ENCODE results near the gene ENHO. TPM values are rescaled to one million over a fixed set of nuclear protein-coding genes. Genes with fewer than 3 reads are reported as not detected.

ENHO gene
- total and polyA plus RNA-seq, 2 experiments from 2014 or later, result not detected

DNA sequence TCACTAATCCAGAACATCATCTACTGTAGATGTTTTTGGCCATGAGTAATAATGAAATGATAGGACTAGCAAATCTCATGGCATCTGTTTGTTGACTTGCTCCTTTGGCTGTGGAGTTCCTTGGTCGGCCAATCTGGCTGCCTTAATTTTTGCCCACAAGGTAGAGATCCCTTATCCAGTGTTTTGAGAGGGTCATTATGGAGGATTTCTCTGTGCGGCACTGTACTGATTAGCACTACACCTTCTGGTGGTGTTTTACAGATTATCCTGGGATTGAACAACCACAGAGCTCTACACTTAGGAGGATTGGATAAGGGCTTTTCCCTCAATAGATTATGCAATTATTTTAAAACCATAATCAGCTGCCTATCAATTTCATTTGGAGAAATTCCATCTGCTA is 3.2 kb upstream of the ENHO start:
- H4K20me1 ChIP-seq (ENCODE audit: insufficient read depth), result no peaks in the 10 kb centered on the region
- H3K9me3 ChIP-seq (ENCODE audit: low read depth), result no peaks in the 10 kb centered on the region
- peaks cover 32% of the 10 kb centered on the region for H3K27me3 ChIP-seq (replicated peaks; ENCODE audit: insufficient read depth)
- no peaks in the 10 kb centered on the region for H3K4me1 ChIP-seq (ENCODE audit: insufficient read depth)
- H2AFZ ChIP-seq, result no peak overlapping the region
- H3K36me3 ChIP-seq (ENCODE audit: low read depth), result no peaks in the 10 kb centered on the region
- TF ChIP-seq EZH2 (IDR thresholded peaks at IDR 0.05; ENCODE audit: insufficient read depth, poor library complexity, severe bottlenecking) (no peak), EZH2phosphoT487 (IDR thresholded peaks at IDR 0.05; ENCODE audit: insufficient read depth, low read depth) (no peak)
- in situ Hi-C loops (cut with MboI), result no loop called here
- WGBS, 2 experiments (ENCODE audit: low coverage in 1 of 2, low lambda C conversion rate in 2 of 2, missing lambda C conversion rate in 2 of 2), result 51 to 58% methylated on average over 2 of the region's 2 CpGs
- H3K79me2 ChIP-seq (ENCODE audit: insufficient read depth), result no peaks in the 10 kb centered on the region
- H3F3A ChIP-seq (ENCODE audit: insufficient read depth), result no peaks in the 10 kb centered on the region
- no peak overlapping the region for H3K4me3 ChIP-seq
- H3K9ac ChIP-seq, result no peak overlapping the region
- DNase-seq, result no peak
- H3K4me2 ChIP-seq (ENCODE audit: unreplicated experiment), result no peak overlapping the region
- H3K9me2 ChIP-seq (ENCODE audit: insufficient read depth), result no peaks in the 10 kb centered on the region
- no peak overlapping the region for H3K27ac ChIP-seq

DNA sequence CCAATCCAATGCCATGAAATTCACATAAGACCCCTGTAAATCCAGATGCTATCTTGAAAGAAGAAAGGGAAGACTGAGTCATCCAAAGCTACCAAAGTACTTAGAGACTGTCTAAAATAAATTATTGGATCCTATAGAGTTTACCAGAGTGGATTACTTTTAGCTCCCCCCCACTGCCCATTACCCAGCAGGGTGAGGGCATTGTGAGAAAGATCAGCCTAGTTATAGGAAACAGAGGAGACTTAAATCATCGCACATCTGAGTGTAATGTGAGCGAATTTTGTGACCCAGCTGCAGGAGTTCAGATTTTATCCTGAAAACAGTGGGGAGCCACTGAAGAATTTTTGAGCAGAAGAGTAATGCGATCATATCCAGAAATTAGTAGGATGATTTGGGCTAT is 1.6 kb upstream of the ENHO start:
- no peak for TF ChIP-seq EZH2phosphoT487 (IDR thresholded peaks at IDR 0.05; ENCODE audit: insufficient read depth, low read depth)
- no peak for TF ChIP-seq EZH2 (IDR thresholded peaks at IDR 0.05; ENCODE audit: insufficient read depth, poor library complexity, severe bottlenecking)
- Histone ChIP-seq H3K27me3 (replicated peaks; ENCODE audit: insufficient read depth) (peaks cover 28% of the 10 kb centered on the region), H3K79me2 (ENCODE audit: insufficient read depth) (no peaks in the 10 kb centered on the region), H3K27ac (no peak overlapping the region), H3K36me3 (ENCODE audit: low read depth) (no peaks in the 10 kb centered on the region), H2AFZ (no peak overlapping the region), H3K9ac (no peak overlapping the region), H3K9me2 (ENCODE audit: insufficient read depth) (no peaks in the 10 kb centered on the region), H3K4me3 (no peak overlapping the region), H3F3A (ENCODE audit: insufficient read depth) (no peaks in the 10 kb centered on the region), H3K4me2 (ENCODE audit: unreplicated experiment) (no peak overlapping the region), H4K20me1 (ENCODE audit: insufficient read depth) (no peaks in the 10 kb centered on the region), H3K4me1 (ENCODE audit: insufficient read depth) (no peaks in the 10 kb centered on the region), H3K9me3 (ENCODE audit: low read depth) (no peaks in the 10 kb centered on the region)
- no peak for DNase-seq
- WGBS, 2 experiments (ENCODE audit: low coverage in 1 of 2, low lambda C conversion rate in 2 of 2, missing lambda C conversion rate in 2 of 2), result 70 to 79% methylated on average over 3 of the region's 3 CpGs
- in situ Hi-C loops (cut with MboI), result loop anchor here (25.0 kb wide), 1 partner anchor 88 kb away; the partner anchor contains the start of genes DCTN3 and RPP25L

DNA sequence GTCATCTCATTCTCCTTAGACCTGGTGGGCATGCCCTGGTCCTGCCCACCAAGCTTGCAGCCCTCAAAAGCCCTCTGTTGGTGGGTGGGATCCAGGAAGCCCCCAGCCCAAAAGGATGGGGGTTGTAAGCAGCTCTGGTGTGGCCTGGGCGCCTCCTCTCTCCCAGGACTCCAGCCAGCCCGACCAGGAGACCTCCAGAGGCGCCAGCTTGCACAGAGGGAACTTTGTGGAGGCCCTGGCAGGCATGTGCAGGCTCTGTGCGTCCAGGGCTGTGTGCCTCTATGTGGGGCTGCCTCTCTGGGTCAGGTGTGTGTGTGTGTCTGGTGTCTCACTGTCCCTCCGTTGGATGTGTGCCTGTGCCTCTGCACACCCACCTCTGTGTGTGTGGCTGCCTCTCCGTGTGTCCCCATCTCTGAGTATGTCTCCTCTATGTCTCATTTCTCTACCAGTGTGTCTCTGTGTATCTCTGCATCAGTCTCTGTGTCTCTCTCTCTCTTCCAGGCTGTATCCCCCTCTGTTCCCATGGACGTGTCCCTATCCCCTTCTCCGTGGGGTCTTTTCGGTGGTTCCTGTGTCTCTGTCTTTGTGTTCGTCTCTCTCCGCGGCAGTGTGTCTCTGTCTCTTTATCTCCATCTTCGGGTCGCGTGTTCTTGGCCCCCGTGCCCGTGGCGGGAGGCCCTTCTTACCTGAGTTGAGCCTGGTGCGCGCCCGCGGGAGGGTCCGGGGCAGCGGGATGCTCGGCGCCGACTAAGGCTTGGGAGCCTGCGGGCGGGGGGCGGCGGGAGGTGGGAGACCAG is 501 bp downstream of the ENHO start:
- H3K27ac ChIP-seq, result no peak overlapping the region
- peak overlapping the region; percentile 73 for H3K4me3 ChIP-seq
- WGBS, 2 experiments (ENCODE audit: low coverage in 1 of 2, low lambda C conversion rate in 2 of 2, missing lambda C conversion rate in 2 of 2), result 7% methylated on average over 24 to 27 of the region's 31 CpGs
- H3K4me1 ChIP-seq (ENCODE audit: insufficient read depth), result no peaks in the 10 kb centered on the region
- H3F3A ChIP-seq (ENCODE audit: insufficient read depth), result no peaks in the 10 kb centered on the region
- H3K4me2 ChIP-seq (ENCODE audit: unreplicated experiment), result peak overlapping the region; percentile 84
- TF ChIP-seq EZH2 (IDR thresholded peaks at IDR 0.05; ENCODE audit: insufficient read depth, poor library complexity, severe bottlenecking) (peak; percentile 42), EZH2phosphoT487 (IDR thresholded peaks at IDR 0.05; ENCODE audit: insufficient read depth, low read depth) (no peak)
- no peaks in the 10 kb centered on the region for H3K79me2 ChIP-seq (ENCODE audit: insufficient read depth)
- DNase-seq, result peak; percentile 12
- peak overlapping the region; percentile 69 for H3K9ac ChIP-seq
- peaks cover 28% of the 10 kb centered on the region for H3K27me3 ChIP-seq (replicated peaks; ENCODE audit: insufficient read depth)
- H3K9me3 ChIP-seq (ENCODE audit: low read depth), result no peaks in the 10 kb centered on the region
- peak overlapping the region; percentile 84 for H2AFZ ChIP-seq
- H3K36me3 ChIP-seq (ENCODE audit: low read depth), result no peaks in the 10 kb centered on the region
- H4K20me1 ChIP-seq (ENCODE audit: insufficient read depth), result no peaks in the 10 kb centered on the region
- no peaks in the 10 kb centered on the region for H3K9me2 ChIP-seq (ENCODE audit: insufficient read depth)
- in situ Hi-C loops (cut with MboI), result loop anchor here (25.0 kb wide), 1 partner anchor 90 kb away; the partner anchor contains the start of genes DCTN3 and RPP25L

DNA sequence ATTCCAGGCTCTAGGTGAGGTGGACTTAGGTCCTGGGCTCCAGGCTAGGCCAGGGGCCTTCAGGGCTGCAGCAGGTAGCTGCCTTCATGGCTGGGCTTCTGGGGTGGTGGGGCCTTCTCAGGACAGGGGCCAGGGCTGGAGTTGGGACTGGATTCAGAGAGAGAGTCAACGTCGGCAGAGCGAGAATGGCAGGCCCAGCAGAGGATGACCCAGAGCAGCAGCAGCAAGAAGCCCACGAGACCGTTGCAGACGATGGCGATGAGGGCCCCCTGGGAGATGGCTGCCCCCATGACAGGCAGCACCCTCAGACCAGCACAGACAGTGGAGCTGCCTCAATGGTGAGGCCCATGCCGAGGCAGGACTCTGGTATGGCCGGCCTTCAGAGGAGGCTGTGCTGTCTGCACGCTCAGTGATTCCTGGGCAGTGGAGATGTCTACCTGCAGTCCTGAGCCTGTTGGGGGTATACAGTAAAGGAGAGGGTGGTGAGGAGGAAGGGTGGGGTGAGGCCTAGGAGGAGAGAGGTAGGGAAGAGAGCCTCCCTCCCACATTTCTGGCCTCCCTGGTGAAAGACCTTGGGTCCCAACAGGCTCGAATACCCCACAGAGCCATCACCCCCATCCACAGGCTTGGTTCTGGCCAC is 1.3 kb downstream of the ENHO start:
- in situ Hi-C loops (cut with MboI), result loop anchor here (25.0 kb wide), 1 partner anchor 91 kb away; the partner anchor contains the start of genes DCTN3 and RPP25L
- Histone ChIP-seq H3K27me3 (replicated peaks; ENCODE audit: insufficient read depth) (peaks cover 28% of the 10 kb centered on the region), H3K4me2 (ENCODE audit: unreplicated experiment) (no peak overlapping the region), H3K4me3 (no peak overlapping the region), H3K27ac (no peak overlapping the region), H3K9ac (no peak overlapping the region), H3K9me2 (ENCODE audit: insufficient read depth) (no peaks in the 10 kb centered on the region), H3K4me1 (ENCODE audit: insufficient read depth) (no peaks in the 10 kb centered on the region), H3K79me2 (ENCODE audit: insufficient read depth) (no peaks in the 10 kb centered on the region), H3F3A (ENCODE audit: insufficient read depth) (no peaks in the 10 kb centered on the region), H4K20me1 (ENCODE audit: insufficient read depth) (no peaks in the 10 kb centered on the region), H3K9me3 (ENCODE audit: low read depth) (no peaks in the 10 kb centered on the region), H2AFZ (no peak overlapping the region), H3K36me3 (ENCODE audit: low read depth) (no peaks in the 10 kb centered on the region)
- TF ChIP-seq EZH2phosphoT487 (IDR thresholded peaks at IDR 0.05; ENCODE audit: insufficient read depth, low read depth), result no peak
- no peak for TF ChIP-seq EZH2 (IDR thresholded peaks at IDR 0.05; ENCODE audit: insufficient read depth, poor library complexity, severe bottlenecking)
- DNase-seq, result no peak
- WGBS, 2 experiments (ENCODE audit: low coverage in 1 of 2, low lambda C conversion rate in 2 of 2, missing lambda C conversion rate in 2 of 2), result 85 to 88% methylated on average over 11 of the region's 11 CpGs

Measured in GM23248 (cell line).